GM23338 (cell line): ENCODE data around the gene APMAP.

Experiments
- CREB1 ChIP-seq: fragments of 250-450 bp; sonication (Bioruptor Pico); IDR thresholded peaks from 2 replicates; pipeline ENCODE4 v1.5.0; 2020; ENCODE audit warnings: low read depth, mild to moderate bottlenecking, moderate library complexity
- CTCF ChIP-seq, 2 experiments: fragments of 200-600 bp in 1 of 2; sonication (generic) in 1 of 2; conservative IDR thresholded peaks; 2 replicates each; pipeline versions ENCODE4 v1.5.1 to v1.6.1; 2016 to 2017; ENCODE audit warnings: antibody characterized with exemption in 2 of 2, low read depth in 2 of 2, mild to moderate bottlenecking in 2 of 2, moderate library complexity in 1 of 2
- EZH2phosphoT487 ChIP-seq: fragments of 200-600 bp; sonication (generic); IDR thresholded peaks from one replicate; pipeline ENCODE4 v1.8.1; 2018; ENCODE audit warnings: antibody characterized with exemption; ENCODE audit not compliant: unreplicated experiment
- ZNF331 ChIP-seq: fragments of 250-450 bp; sonication (Bioruptor Pico); IDR thresholded peaks from 2 replicates; pipeline ENCODE4 v1.5.0; 2020; ENCODE audit warnings: low read depth, mild to moderate bottlenecking, moderate library complexity
- TF ChIP-seq, protein P1 (sequence below): IDR thresholded peaks from one replicate; pipeline ENCODE4 v1.6.1; 2018; ENCODE audit warnings: antibody characterized with exemption; ENCODE audit not compliant: unreplicated experiment

DNA sequence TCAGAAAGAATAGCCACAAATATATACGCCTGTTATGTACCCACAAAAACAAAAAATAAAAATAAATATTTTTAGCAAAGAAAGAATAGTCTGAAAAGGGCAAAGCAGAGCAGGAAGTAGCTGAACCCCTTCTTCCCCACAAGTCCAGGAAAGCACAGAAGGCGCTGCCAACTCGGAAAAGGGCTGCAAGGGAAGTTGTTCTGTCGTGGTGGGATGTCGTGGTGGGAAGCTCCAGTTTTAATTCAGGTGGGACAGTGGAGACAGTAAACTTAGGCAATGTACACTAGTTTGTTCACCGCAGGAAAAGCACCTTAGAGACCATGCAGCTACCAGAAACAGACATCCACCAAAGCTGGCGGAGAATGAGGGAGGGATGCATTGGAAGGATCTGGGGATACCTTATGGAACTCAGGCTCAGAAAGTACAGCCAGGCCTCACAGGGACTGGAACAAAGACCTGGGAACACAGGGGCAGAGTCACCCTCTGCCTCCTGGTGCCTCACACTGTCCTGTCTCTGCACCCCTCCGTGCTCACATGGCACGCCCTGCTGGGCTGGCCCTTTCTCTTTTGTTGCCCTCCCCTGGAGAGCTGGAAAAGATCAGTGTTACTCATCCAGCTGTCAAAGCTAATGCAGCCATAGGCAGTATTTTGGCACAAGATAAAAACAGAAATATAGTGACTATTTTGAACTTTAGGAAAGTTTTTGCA, 3.3 kb upstream of the APMAP start:
- TF ChIP-seq EZH2phosphoT487 (no peak), CTCF (conservative IDR thresholded peaks at IDR 0.05; ENCODE audit: low read depth in 2 of 2) (no peak), CREB1 (CRISPR knock-in tag) (no peak), ZNF331 (no peak)
- TF ChIP-seq, protein P1, sequence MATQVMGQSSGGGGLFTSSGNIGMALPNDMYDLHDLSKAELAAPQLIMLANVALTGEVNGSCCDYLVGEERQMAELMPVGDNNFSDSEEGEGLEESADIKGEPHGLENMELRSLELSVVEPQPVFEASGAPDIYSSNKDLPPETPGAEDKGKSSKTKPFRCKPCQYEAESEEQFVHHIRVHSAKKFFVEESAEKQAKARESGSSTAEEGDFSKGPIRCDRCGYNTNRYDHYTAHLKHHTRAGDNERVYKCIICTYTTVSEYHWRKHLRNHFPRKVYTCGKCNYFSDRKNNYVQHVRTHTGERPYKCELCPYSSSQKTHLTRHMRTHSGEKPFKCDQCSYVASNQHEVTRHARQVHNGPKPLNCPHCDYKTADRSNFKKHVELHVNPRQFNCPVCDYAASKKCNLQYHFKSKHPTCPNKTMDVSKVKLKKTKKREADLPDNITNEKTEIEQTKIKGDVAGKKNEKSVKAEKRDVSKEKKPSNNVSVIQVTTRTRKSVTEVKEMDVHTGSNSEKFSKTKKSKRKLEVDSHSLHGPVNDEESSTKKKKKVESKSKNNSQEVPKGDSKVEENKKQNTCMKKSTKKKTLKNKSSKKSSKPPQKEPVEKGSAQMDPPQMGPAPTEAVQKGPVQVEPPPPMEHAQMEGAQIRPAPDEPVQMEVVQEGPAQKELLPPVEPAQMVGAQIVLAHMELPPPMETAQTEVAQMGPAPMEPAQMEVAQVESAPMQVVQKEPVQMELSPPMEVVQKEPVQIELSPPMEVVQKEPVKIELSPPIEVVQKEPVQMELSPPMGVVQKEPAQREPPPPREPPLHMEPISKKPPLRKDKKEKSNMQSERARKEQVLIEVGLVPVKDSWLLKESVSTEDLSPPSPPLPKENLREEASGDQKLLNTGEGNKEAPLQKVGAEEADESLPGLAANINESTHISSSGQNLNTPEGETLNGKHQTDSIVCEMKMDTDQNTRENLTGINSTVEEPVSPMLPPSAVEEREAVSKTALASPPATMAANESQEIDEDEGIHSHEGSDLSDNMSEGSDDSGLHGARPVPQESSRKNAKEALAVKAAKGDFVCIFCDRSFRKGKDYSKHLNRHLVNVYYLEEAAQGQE, result no peak
